GM12878 (cell line): Measurements from ENCODE around the gene ADAMTSL4. TPM values are rescaled to one million over a fixed set of nuclear protein-coding genes. Genes with fewer than 3 reads are reported as not detected.

ENCODE experiments used
- ATAC-seq: fragments of 200-7000 bp; cut with Tn5 transposase; 3 replicates; pipeline ENCODE4 v1.9.1; 2020; ENCODE audit warnings: mild to moderate bottlenecking, moderate library complexity
- BruUV-seq: library from RNA; stranded (reverse); fragments of 400-500 nt; replicated peaks from 2 replicates; lab custom pipeline; 2021; lab: Mats Ljungman, UMichigan
- CTCF ChIA-PET: fragments of 300-600 bp; sonication (Branson Sonifier 250); formaldehyde crosslinking; extraction: SDS; loops from one replicate; lab custom pipeline; 2021; ENCODE audit warnings: inconsistent platforms; lab: Yijun Ruan, JAX
- POLR2A ChIA-PET: fragments of 350-600 bp; formaldehyde crosslinking; extraction: SDS; loops from one replicate; lab custom pipeline; 2021; ENCODE audit warnings: inconsistent platforms; lab: Charles Lee
- RAD21 ChIA-PET: fragments of 300-600 bp; sonication (Branson Sonifier 250); formaldehyde crosslinking; loops from one replicate; lab custom pipeline; 2023; ENCODE audit warnings: antibody characterized with exemption; ENCODE audit not compliant: unreplicated experiment; lab: Charles Lee
- SMC1A ChIA-PET: fragments of 300-600 bp; sonication (Branson Sonifier 250); formaldehyde crosslinking; loops from one replicate; lab custom pipeline; 2023; ENCODE audit not compliant: unreplicated experiment, uncharacterized antibody; lab: Charles Lee
- DNase-seq: peaks from one replicate; pipeline ENCODE4 v3.0.0-alpha.2; 2011; ENCODE audit warnings: low read depth, low spot score
- FAIRE-seq: peaks from 3 replicates; lab custom pipeline; 2011; peaks lifted over from hg19 to GRCh38; lab: Jason Lieb, UNC
- H2AFZ ChIP-seq: 2 replicates; pipeline ENCODE4 v1.6.0; 2011; ENCODE audit warnings: low read depth, low read length, control low read depth; ENCODE audit not compliant: control insufficient read depth
- H3K27ac ChIP-seq: 2 replicates; pipeline ENCODE4 v1.5.1; 2011; ENCODE audit warnings: control low read depth; ENCODE audit not compliant: control insufficient read depth, insufficient read depth
- H3K27me3 ChIP-seq, 2 experiments: replicated peaks in 1 of 2; 2 replicates each; pipeline versions ENCODE4 v1.6.0 to v1.6.1; 2011; ENCODE audit warnings: low read length in 1 of 2; ENCODE audit not compliant: control insufficient read depth in 2 of 2, insufficient read depth in 2 of 2
- H3K36me3 ChIP-seq, 2 experiments: 2 replicates each; pipeline ENCODE4 v1.5.1; 2011; ENCODE audit warnings: low read length in 1 of 2; ENCODE audit not compliant: control insufficient read depth in 2 of 2, insufficient read depth in 2 of 2
- H3K4me1 ChIP-seq: 2 replicates; pipeline ENCODE4 v1.6.1; 2011; ENCODE audit warnings: mild to moderate bottlenecking, low read length, moderate library complexity, mixed read lengths; ENCODE audit not compliant: control insufficient read depth, insufficient read depth
- H3K4me2 ChIP-seq: 2 replicates; pipeline ENCODE4 v1.6.0; 2011; ENCODE audit warnings: control low read depth; ENCODE audit not compliant: control insufficient read depth, insufficient read depth
- H3K4me3 ChIP-seq: fragments of 200-600 bp; sonication (generic); 2 replicates; pipeline ENCODE4 v1.5.1; 2016
- H3K79me2 ChIP-seq: 2 replicates; pipeline ENCODE4 v1.6.0; 2011; ENCODE audit warnings: low read length; ENCODE audit not compliant: control insufficient read depth, insufficient read depth
- H3K9ac ChIP-seq: 2 replicates; pipeline ENCODE4 v1.8.0; 2011; ENCODE audit warnings: low read length, control low read depth, mixed read lengths; ENCODE audit not compliant: control insufficient read depth, insufficient read depth
- H3K9me3 ChIP-seq: replicated peaks from 3 replicates; pipeline ENCODE4 v1.5.1; 2011; ENCODE audit warnings: mild to moderate bottlenecking, low read length; ENCODE audit not compliant: control insufficient read depth, insufficient read depth
- H4K20me1 ChIP-seq: 2 replicates; pipeline ENCODE4 v1.6.0; 2011; ENCODE audit not compliant: control insufficient read depth, insufficient read depth
- ASH2L ChIP-seq: fragments of 300-600, 200-600 bp; sonication (generic); IDR thresholded peaks from 2 replicates; pipeline ENCODE4 v1.6.1; 2017; ENCODE audit warnings: low read depth, mild to moderate bottlenecking, borderline replicate concordance
- CBX5 ChIP-seq: sonication (generic); IDR thresholded peaks from 2 replicates; pipeline ENCODE4 v1.6.1; 2016; ENCODE audit warnings: low read depth, moderate library complexity, mild to moderate bottlenecking, inconsistent platforms
- ELK1 ChIP-seq: IDR thresholded peaks from 2 replicates; pipeline ENCODE4 v1.6.1; 2012; ENCODE audit warnings: low read depth, low read length, improper control_type of control experiment
- HDAC6 ChIP-seq: fragments of 200-600 bp; sonication (generic); IDR thresholded peaks from one replicate; pipeline ENCODE4 v1.8.0; 2017; ENCODE audit warnings: antibody characterized with exemption; ENCODE audit not compliant: unreplicated experiment
- IRF5 ChIP-seq: fragments of 450-650 bp; IDR thresholded peaks from 2 replicates; pipeline ENCODE4 v1.6.1; 2017; ENCODE audit warnings: borderline replicate concordance
- JUNB ChIP-seq: IDR thresholded peaks from 2 replicates; pipeline ENCODE4 v1.6.1; 2016; ENCODE audit warnings: antibody characterized with exemption, mild to moderate bottlenecking
- KAT2A ChIP-seq: conservative IDR thresholded peaks from 2 replicates; pipeline ENCODE4 v1.6.1; 2011; ENCODE audit warnings: low read depth, low read length; ENCODE audit not compliant: control insufficient read depth
- MTA3 ChIP-seq: IDR thresholded peaks from 2 replicates; pipeline ENCODE4 v1.6.1; 2012; ENCODE audit warnings: low read length, inconsistent platforms, borderline replicate concordance
- NFXL1 ChIP-seq: fragments of 450-650 bp; IDR thresholded peaks from 2 replicates; pipeline ENCODE4 v1.6.1; 2017; ENCODE audit warnings: antibody characterized with exemption, mild to moderate bottlenecking, borderline replicate concordance
- NFYB ChIP-seq: IDR thresholded peaks from 2 replicates; pipeline ENCODE4 v1.6.1; 2011; ENCODE audit warnings: low read depth, mild to moderate bottlenecking, low read length, improper control_type of control experiment, moderate library complexity; ENCODE audit not compliant: insufficient read depth
- PBX3 ChIP-seq: IDR thresholded peaks from 2 replicates; pipeline ENCODE4 v1.6.1; 2011; ENCODE audit warnings: mild to moderate bottlenecking, low read depth, low read length, moderate library complexity; ENCODE audit not compliant: insufficient replicate concordance
- POU2F2 ChIP-seq: IDR thresholded peaks from 3 replicates; pipeline ENCODE4 v1.6.1; 2011; ENCODE audit warnings: low read depth, mild to moderate bottlenecking, low read length, borderline replicate concordance
- SMAD5 ChIP-seq: IDR thresholded peaks from 2 replicates; pipeline ENCODE4 v1.6.1; 2016; ENCODE audit warnings: antibody characterized with exemption, low read depth
- SP1 ChIP-seq: IDR thresholded peaks from one replicate; pipeline ENCODE4 v1.6.1; 2011; ENCODE audit warnings: low read depth, low read length
- USF1 ChIP-seq: IDR thresholded peaks from 2 replicates; pipeline ENCODE4 v1.6.1; 2011; ENCODE audit warnings: borderline replicate concordance, low read depth, mild to moderate bottlenecking, moderate library complexity, mixed read lengths, low read length; ENCODE audit not compliant: insufficient read depth; ENCODE audit errors: extremely low read length
- ZNF24 ChIP-seq: fragments of 450-650 bp; IDR thresholded peaks from 2 replicates; pipeline ENCODE4 v1.6.1; 2017; ENCODE audit warnings: antibody characterized with exemption, mild to moderate bottlenecking
- WGBS: methylation state at CpG from one replicate; pipeline ENCODE4 v1.1.6; 2016; ENCODE audit warnings: low lambda C conversion rate; ENCODE audit not compliant: insufficient replicate concordance, insufficient coverage; ENCODE audit errors: missing lambda C conversion rate; 5-methylcytosine and 5-hydroxymethylcytosine counted together
- in situ Hi-C: fragments of 300-500 bp; cut with MboI; formaldehyde crosslinking; loops from 9 replicates; pipeline ENCODE4 v1.14.3; 2018; ENCODE audit warnings: mixed read lengths
- intact Hi-C: fragments of 100-400 bp; cut with micrococcal nuclease; formaldehyde crosslinking; loops from one replicate; pipeline ENCODE4 v1.14.2; 2022; ENCODE audit not compliant: unreplicated experiment
- polyA plus RNA-seq, 11 experiments: library from polyadenylated mRNA; depleted of rRNA in 4 of 11; unstranded in 6 of 11; stranded (reverse) in 5 of 11; fragments of >200 nt; fragmentation: Nextera tagmentation in 4 of 11; fragmentation: Illumina TruSeq in 1 of 11; extraction: Ambion mirVana in 4 of 11; extraction: Trizol in 1 of 11; gene quantifications; 1 replicate in 1 of 11; 2 replicates in 10 of 11; pipeline versions ENCODE4 v1.2.1 to v1.2.3, GENCODE V29; 2011 to 2016; ENCODE audit warnings: inconsistent platforms in 2 of 11, missing spikeins in 2 of 11, low read depth in 1 of 11
- total RNA-seq, 4 experiments: library from RNA; depleted of rRNA in 3 of 4; stranded (reverse); fragments of >200 nt in 3 of 4; fragmentation: Illumina TruSeq in 1 of 4; extraction: Trizol in 1 of 4; gene quantifications; 2 replicates each; pipeline versions ENCODE4 v1.2.1 to v1.2.3, GENCODE V29; 2013 to 2021

The ADAMTSL4 gene
- total and polyA plus RNA-seq, 10 of the 15 experiments (the other 5 are each of a cell fraction or from before 2014, with no cell fraction given) = 0.04 to 0.15 (median 0.05) TPM; not detected in 5

GRCh38 chr1:150596976-150597375 is 47.8 kb downstream of the ADAMTSL4 start:
- Histone ChIP-seq H3K4me2 (no peak overlapping the region), H3K4me1 (no peaks in the 10 kb centered on the region), H2AFZ (no peak overlapping the region), H4K20me1 (no peaks in the 10 kb centered on the region), H3K36me3 (no peaks in the 10 kb centered on the region; a peak in 1 of 4 replicates), H3K9ac (no peak overlapping the region), H3K4me3 (no peak overlapping the region), H3K79me2 (no peaks in the 10 kb centered on the region), H3K27ac (no peak overlapping the region), H3K27me3 (no peaks in the 10 kb centered on the region), H3K9me3 (no peaks in the 10 kb centered on the region)
- intact Hi-C loops (no loop called here), in situ Hi-C loops (no loop called here)
- POLR2A ChIA-PET = no interaction called here
- TF ChIP-seq SP1 = no peak
- TF ChIP-seq POU2F2 = no peak
- no peak for TF ChIP-seq USF1
- TF ChIP-seq CBX5 = no peak
- TF ChIP-seq KAT2A = no peak
- no peak for TF ChIP-seq IRF5
- TF ChIP-seq PBX3 = no peak
- TF ChIP-seq NFXL1 = no peak
- no peak for TF ChIP-seq ELK1
- no peak for TF ChIP-seq ASH2L
- no peak for TF ChIP-seq JUNB
- no peak for TF ChIP-seq ZNF24
- TF ChIP-seq NFYB = no peak
- TF ChIP-seq MTA3 = no peak
- no peak for TF ChIP-seq SMAD5
- no peak for TF ChIP-seq HDAC6
- WGBS = 98% methylated on average over 3 of the region's 3 CpGs
- no TSS peak for BruUV-seq
- no peak for FAIRE-seq
- RAD21 ChIA-PET = no interaction called here
- ATAC-seq = no peak
- no peak for DNase-seq
- CTCF ChIA-PET = interaction anchor here (3.2 kb wide), 1 partner anchor 13 kb away, joined by 7 read pairs; no protein-coding TSS in a partner anchor
- SMC1A ChIA-PET = no interaction called here
